Caco-2 (cell line): ENCODE data around the gene ASTN2. TPM values are rescaled to one million over a fixed set of nuclear protein-coding genes. Genes with fewer than 3 reads are reported as not detected.

Experiments used
- BruUV-seq: library from RNA; stranded (reverse); fragments of 400-500 nt; replicated peaks from 2 replicates; lab custom pipeline; 2021; lab: Mats Ljungman, UMichigan
- CTCF ChIA-PET: fragments of 300-600 bp; sonication (Branson Sonifier 250); formaldehyde crosslinking; loops from one replicate; lab custom pipeline; 2022; ENCODE audit warnings: antibody characterized with exemption; lab: Charles Lee
- POLR2A ChIA-PET: fragments of 300-600 bp; sonication (Branson Sonifier 250); formaldehyde crosslinking; loops from one replicate; lab custom pipeline; 2022; ENCODE audit warnings: antibody characterized with exemption; lab: Charles Lee
- DNase-seq, 2 experiments: peaks; one replicate each; pipeline versions ENCODE4 v3.0.0 to v3.0.0-alpha.2; 2020 to 2022
- H3K27me3 ChIP-seq: replicated peaks from 2 replicates; pipeline ENCODE4 v1.6.0; 2011; ENCODE audit warnings: low read length; ENCODE audit not compliant: control insufficient read depth, insufficient read depth
- H3K36me3 ChIP-seq: 2 replicates; pipeline ENCODE4 v1.5.1; 2011; ENCODE audit warnings: low read length; ENCODE audit not compliant: control insufficient read depth, insufficient read depth
- H3K4me1 ChIP-seq: fragments of 250-450 bp; sonication (Bioruptor Pico); 2 replicates; pipeline ENCODE4 v1.5.1; 2020; ENCODE audit warnings: mild to moderate bottlenecking
- H3K4me3 ChIP-seq: 2 replicates; pipeline ENCODE4 v1.5.1; 2011; ENCODE audit warnings: low read depth, mild to moderate bottlenecking, control low read depth, low read length
- H3K9me3 ChIP-seq: fragments of 250-450 bp; sonication (Bioruptor Pico); 2 replicates; pipeline ENCODE4 v1.5.1; 2020; ENCODE audit warnings: mild to moderate bottlenecking, moderate library complexity
- H3K27ac Mint-ChIP-seq: one replicate; pipeline ENCODE4 v1.8.0; 2022; ENCODE audit warnings: mixed read lengths; ENCODE audit not compliant: unreplicated experiment
- H3K27me3 Mint-ChIP-seq: one replicate; pipeline ENCODE4 v1.8.0; 2022; ENCODE audit warnings: mixed read lengths; ENCODE audit not compliant: insufficient read depth, unreplicated experiment
- H3K36me3 Mint-ChIP-seq: one replicate; pipeline ENCODE4 v1.8.0; 2022; ENCODE audit warnings: mild to moderate bottlenecking, mixed read lengths; ENCODE audit not compliant: insufficient read depth, unreplicated experiment
- H3K4me1 Mint-ChIP-seq: one replicate; pipeline ENCODE4 v1.8.0; 2022; ENCODE audit warnings: low read depth, mixed read lengths; ENCODE audit not compliant: unreplicated experiment
- H3K4me3 Mint-ChIP-seq: one replicate; pipeline ENCODE4 v1.8.0; 2022; ENCODE audit warnings: mild to moderate bottlenecking, moderate library complexity, mixed read lengths; ENCODE audit not compliant: unreplicated experiment
- H3K9me3 Mint-ChIP-seq: one replicate; pipeline ENCODE4 v1.8.0; 2022; ENCODE audit warnings: mixed read lengths; ENCODE audit not compliant: unreplicated experiment
- CTCF ChIP-seq, 2 experiments: fragments of 200-600 bp in 1 of 2; IDR thresholded peaks; 1 replicate in 1 of 2; 2 replicates in 1 of 2; pipeline versions ENCODE4 v1.5.1 to v1.8.0; 2011 to 2022; ENCODE audit warnings: antibody characterized with exemption in 1 of 2, control low read depth in 1 of 2, inconsistent platforms in 1 of 2, low read depth in 1 of 2, low read length in 1 of 2, mild to moderate bottlenecking in 1 of 2, moderate library complexity in 1 of 2; ENCODE audit not compliant: insufficient read depth in 1 of 2, severe bottlenecking in 1 of 2, unreplicated experiment in 1 of 2
- intact Hi-C: fragments of 100-400 bp; cut with micrococcal nuclease; formaldehyde crosslinking; loops from one replicate; pipeline ENCODE4 v1.10.0; 2022; ENCODE audit not compliant: unreplicated experiment
- total RNA-seq: library from RNA; stranded (reverse); gene quantifications from 2 replicates; pipeline ENCODE4 v1.2.3, GENCODE V29; 2022

The ASTN2 gene
- total RNA-seq, 1 experiment from 2014 or later: 12.7 TPM

- 0 out of 2 replicates have a peak, but pooled peaks cover 4% of the 10 kb centered on the region for H3K4me1 ChIP-seq
- Mint-ChIP-seq H3K9me3 (no peaks in the 10 kb centered on the region), H3K4me3 (peak overlapping the region; percentile 61), H3K4me1 (no peaks in the 10 kb centered on the region), H3K27me3 (peaks cover 15% of the 10 kb centered on the region), H3K36me3 (no peaks in the 10 kb centered on the region), H3K27ac (no peak overlapping the region)
- 0 out of 2 replicates have a peak, but pooled peaks cover 3% of the 10 kb centered on the region for H3K27me3 ChIP-seq
- no peak overlapping the region for H3K4me3 ChIP-seq
- no peaks in the 10 kb centered on the region for H3K9me3 ChIP-seq
- no peak for DNase-seq
- TF ChIP-seq CTCF (IDR thresholded peaks at IDR 0.05; ENCODE audit: insufficient read depth in 1 of 2, low read depth in 1 of 2, low read length in 1 of 2, severe bottlenecking in 1 of 2, unreplicated experiment in 1 of 2): no peak
- intact Hi-C loops: loop anchor here (5.0 kb wide), 1 partner anchor 166 kb away; no protein-coding TSS in a partner anchor
- no TSS peak for BruUV-seq
- CTCF ChIA-PET: interaction anchor here (1.0 kb wide), 1 partner anchor 14 kb away, joined by 3 read pairs; no protein-coding TSS in a partner anchor
- POLR2A ChIA-PET: no interaction called here
- no peaks in the 10 kb centered on the region for H3K36me3 ChIP-seq
These were observed 2.0 kb downstream of the ASTN2 start for GRCh38 chr9:117412841-117413240.

GRCh38 chr9:117412006-117412715, 2.7 kb downstream of the ASTN2 start:
- no peak for DNase-seq
- intact Hi-C loops: loop anchor here (5.0 kb wide), 1 partner anchor 165 kb away; no protein-coding TSS in a partner anchor
- H3K4me3 Mint-ChIP-seq: no peak overlapping the region
- ChIA-PET CTCF (no interaction called here), POLR2A (no interaction called here)
- H3K4me1 Mint-ChIP-seq: no peaks in the 10 kb centered on the region
- BruUV-seq: no TSS peak
- no peak overlapping the region for H3K4me3 ChIP-seq
- H3K36me3 Mint-ChIP-seq: no peaks in the 10 kb centered on the region
- H3K36me3 ChIP-seq: no peaks in the 10 kb centered on the region
- H3K4me1 ChIP-seq: 0 out of 2 replicates have a peak, but pooled peaks cover 4% of the 10 kb centered on the region
- no peak for TF ChIP-seq CTCF (IDR thresholded peaks at IDR 0.05; ENCODE audit: insufficient read depth in 1 of 2, low read depth in 1 of 2, low read length in 1 of 2, severe bottlenecking in 1 of 2, unreplicated experiment in 1 of 2)
- H3K9me3 Mint-ChIP-seq: no peaks in the 10 kb centered on the region
- 0 out of 2 replicates have a peak, but pooled peaks cover 3% of the 10 kb centered on the region for H3K27me3 ChIP-seq
- H3K27me3 Mint-ChIP-seq: peaks cover 16% of the 10 kb centered on the region
- no peaks in the 10 kb centered on the region for H3K9me3 ChIP-seq
- H3K27ac Mint-ChIP-seq: no peak overlapping the region

- H3K36me3 Mint-ChIP-seq: no peaks in the 10 kb centered on the region
- H3K9me3 Mint-ChIP-seq: no peaks in the 10 kb centered on the region
- H3K9me3 ChIP-seq: no peaks in the 10 kb centered on the region
- CTCF ChIA-PET: no interaction called here
- intact Hi-C loops: loop anchor here (1.0 to 5.0 kb wide), 2 partner anchors 164 to 251 kb away; no protein-coding TSS in a partner anchor
- H3K27me3 ChIP-seq: 0 out of 2 replicates have a peak, but pooled peaks cover 3% of the 10 kb centered on the region
- 0 out of 2 replicates have a peak, but pooled peaks cover 4% of the 10 kb centered on the region for H3K4me1 ChIP-seq
- no peaks in the 10 kb centered on the region for H3K36me3 ChIP-seq
- DNase-seq: peak in 1 of 2 experiments; percentile 35
- peaks cover 4% of the 10 kb centered on the region for H3K4me1 Mint-ChIP-seq
- peaks cover 21% of the 10 kb centered on the region for H3K27me3 Mint-ChIP-seq
- TF ChIP-seq CTCF (IDR thresholded peaks at IDR 0.05; ENCODE audit: insufficient read depth in 1 of 2, low read depth in 1 of 2, low read length in 1 of 2, severe bottlenecking in 1 of 2, unreplicated experiment in 1 of 2): peak; percentile 61 to 63
- no peak overlapping the region for H3K4me3 Mint-ChIP-seq
- POLR2A ChIA-PET: no interaction called here
- BruUV-seq: no TSS peak
- H3K27ac Mint-ChIP-seq: no peak overlapping the region
- H3K4me3 ChIP-seq: no peak overlapping the region
These were observed 3.3 kb downstream of the ASTN2 start for GRCh38 chr9:117411547-117411946.
